AG09319 (cell line): Measurements from ENCODE around the gene CUL5.

Experiments
- DNase-seq: peaks from one replicate; pipeline ENCODE4 v3.0.0-alpha.2; 2010; ENCODE audit warnings: low read depth; ENCODE audit errors: extremely low read depth
- TF ChIP-seq, protein P1 (sequence below): IDR thresholded peaks from 2 replicates; pipeline ENCODE4 v1.5.1; 2011; ENCODE audit warnings: low read depth, mild to moderate bottlenecking, inconsistent platforms, low read length, moderate library complexity

Gene CUL5

DNA sequence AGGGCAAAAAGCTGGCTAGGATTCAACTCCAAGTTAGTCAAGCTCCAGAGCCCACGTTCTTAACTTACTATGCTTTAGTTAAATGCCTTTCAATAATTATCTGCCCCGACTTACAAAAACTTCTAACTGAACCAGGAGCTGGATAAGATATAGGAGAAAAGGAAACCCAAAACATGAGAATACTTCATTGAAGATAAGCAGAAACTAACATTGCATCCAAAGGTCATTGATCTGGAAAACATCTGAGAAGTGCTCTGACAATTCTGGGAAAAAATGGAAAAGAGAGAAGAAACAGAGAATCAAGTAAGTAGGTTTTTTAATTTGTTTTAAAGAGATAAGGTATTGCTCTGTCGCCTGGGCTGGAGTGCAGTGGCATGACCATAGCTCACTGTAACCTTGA, 139.9 kb downstream of the CUL5 start:
- TF ChIP-seq, protein P1, sequence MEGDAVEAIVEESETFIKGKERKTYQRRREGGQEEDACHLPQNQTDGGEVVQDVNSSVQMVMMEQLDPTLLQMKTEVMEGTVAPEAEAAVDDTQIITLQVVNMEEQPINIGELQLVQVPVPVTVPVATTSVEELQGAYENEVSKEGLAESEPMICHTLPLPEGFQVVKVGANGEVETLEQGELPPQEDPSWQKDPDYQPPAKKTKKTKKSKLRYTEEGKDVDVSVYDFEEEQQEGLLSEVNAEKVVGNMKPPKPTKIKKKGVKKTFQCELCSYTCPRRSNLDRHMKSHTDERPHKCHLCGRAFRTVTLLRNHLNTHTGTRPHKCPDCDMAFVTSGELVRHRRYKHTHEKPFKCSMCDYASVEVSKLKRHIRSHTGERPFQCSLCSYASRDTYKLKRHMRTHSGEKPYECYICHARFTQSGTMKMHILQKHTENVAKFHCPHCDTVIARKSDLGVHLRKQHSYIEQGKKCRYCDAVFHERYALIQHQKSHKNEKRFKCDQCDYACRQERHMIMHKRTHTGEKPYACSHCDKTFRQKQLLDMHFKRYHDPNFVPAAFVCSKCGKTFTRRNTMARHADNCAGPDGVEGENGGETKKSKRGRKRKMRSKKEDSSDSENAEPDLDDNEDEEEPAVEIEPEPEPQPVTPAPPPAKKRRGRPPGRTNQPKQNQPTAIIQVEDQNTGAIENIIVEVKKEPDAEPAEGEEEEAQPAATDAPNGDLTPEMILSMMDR, result no peak
- no peak for DNase-seq

GRCh38 chr11:108154591-108154990, 145.9 kb downstream of the CUL5 start:
- TF ChIP-seq, protein P1, result no peak
- DNase-seq, result no peak
